Sigmoid colon (tissue), 4 donors: Measurements from ENCODE around the gene RNF26.

Experiments used
- CTCF ChIP-seq, 4 experiments: fragments of 450-650 bp in 3 of 4; fragments of 200-600 bp in 1 of 4; IDR thresholded peaks; one replicate each; pipeline ENCODE4 v1.5.1; 2016 to 2019; ENCODE audit warnings: antibody characterized with exemption in 4 of 4, mild to moderate bottlenecking in 3 of 4, moderate library complexity in 2 of 4
- EP300 ChIP-seq, 4 donors: sonication (generic); formaldehyde crosslinking; IDR thresholded peaks; one replicate each; pipeline ENCODE4 v1.6.1; 2017; ENCODE audit warnings: antibody characterized with exemption in 4 of 4
- POLR2A ChIP-seq, 2 donors: fragments of 450-650 bp; IDR thresholded peaks; one replicate each; pipeline ENCODE4 v1.6.1; 2016; ENCODE audit warnings: antibody characterized with exemption in 2 of 2, mild to moderate bottlenecking in 2 of 2, moderate library complexity in 2 of 2
- POLR2AphosphoS5 ChIP-seq, 4 donors: sonication (generic); formaldehyde crosslinking; IDR thresholded peaks; one replicate each; pipeline ENCODE4 v1.6.1; 2017; ENCODE audit warnings: antibody characterized with exemption in 4 of 4

- TF ChIP-seq CTCF (IDR thresholded peaks at IDR 0.05) (no peak), POLR2A (IDR thresholded peaks at IDR 0.05) (peak; percentile 73 to 87), POLR2AphosphoS5 (IDR thresholded peaks at IDR 0.05) (peak; percentile 79 to 94 (median 88)), EP300 (IDR thresholded peaks at IDR 0.05) (no peak)
These were observed 13.4 kb upstream of the RNF26 start for GRCh38 chr11:119320776-119321524.
